ENCODE results near the gene LRIG3. TPM values are rescaled to one million over a fixed set of nuclear protein-coding genes. Genes with fewer than 3 reads are reported as not detected.

The LRIG3 gene
- total and polyA plus RNA-seq, 7 donors = 2.8 to 186 (median 58.1) TPM

GRCh38 chr12:58920961-58921861, 907 bp upstream of the LRIG3 start:
- intact Hi-C loops (cut with DNase I) = no loop called here
- 17 to 45% methylated on average over 15 of the region's 15 CpGs for WGBS, 2 donors
- TF ChIP-seq CTCF (IDR thresholded peaks at IDR 0.05) = no peak
- no peak for TF ChIP-seq EP300 (IDR thresholded peaks at IDR 0.05)
- TF ChIP-seq POLR2AphosphoS5 (IDR thresholded peaks at IDR 0.05) = no peak
- TF ChIP-seq POLR2A (IDR thresholded peaks at IDR 0.05) = no peak

DNA sequence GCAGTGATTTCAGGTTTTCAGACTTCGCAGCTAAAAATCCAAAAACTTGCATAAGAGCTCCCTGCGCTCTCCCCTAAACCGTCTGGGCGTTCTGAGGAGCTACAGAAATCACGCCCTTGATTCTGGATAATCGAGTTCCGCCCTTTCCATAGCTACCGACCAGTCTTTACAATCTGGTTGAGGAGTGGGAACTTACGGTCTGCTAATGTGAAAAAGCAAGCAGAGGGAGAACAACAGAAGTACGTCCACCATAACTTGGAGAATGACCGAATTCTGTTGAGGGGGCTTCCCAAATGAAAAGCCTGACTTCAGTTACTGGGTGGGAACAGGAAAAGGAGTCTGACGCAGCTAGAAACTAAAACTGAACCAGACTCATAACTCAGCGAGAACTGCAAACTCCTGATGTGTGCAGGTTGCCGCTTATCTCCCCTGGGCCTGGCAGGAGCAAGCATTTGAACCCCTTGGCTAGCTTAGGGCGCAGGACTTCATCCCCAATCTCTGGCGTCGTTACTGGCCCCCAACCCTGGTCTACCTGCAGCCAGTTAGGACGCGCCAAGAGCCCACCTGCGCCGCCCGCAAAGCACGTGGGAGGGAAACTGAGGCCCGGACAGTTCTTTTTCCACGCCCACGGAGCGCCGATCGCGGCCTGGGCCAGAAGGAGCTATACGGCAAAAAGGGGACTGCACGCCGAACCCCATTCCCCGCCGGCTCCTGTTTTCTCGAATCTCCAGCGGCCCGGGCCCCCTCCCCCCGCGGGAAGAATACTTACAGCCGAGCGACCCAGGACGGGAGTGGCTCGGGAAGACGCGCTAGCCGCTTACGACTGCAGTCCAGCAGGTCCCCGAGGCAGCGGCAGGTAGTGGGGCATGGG, 838 bp downstream of the LRIG3 start:
- intact Hi-C loops (cut with DNase I) = loop anchor here (2.0 to 10.0 kb wide), 5 partner anchors 37 to 678 kb away; partner anchors contain the start of gene SLC16A7
- Histone ChIP-seq H3K36me3 (no peaks in the 10 kb centered on the region), H3K4me1 (peaks cover 0 to 32% (median 25%) of the 10 kb centered on the region in 4 donors), H3K9me3 (no peaks in the 10 kb centered on the region), H3K4me3 (peak overlapping the region; percentile 74 to 92 (median 86)), H3K27me3 (no peaks in the 10 kb centered on the region), H3K27ac (peak overlapping the region; percentile 90 to 98 (median 96))
- TF ChIP-seq EP300 (IDR thresholded peaks at IDR 0.05) (no peak), CTCF (IDR thresholded peaks at IDR 0.05) (no peak), POLR2A (IDR thresholded peaks at IDR 0.05) (peak in 1 of 2 donors; percentile 20), POLR2AphosphoS5 (IDR thresholded peaks at IDR 0.05) (peak in 3 of 4 donors; percentile 52 to 61 (median 53))
- DNase-seq = peak; percentile 71
- 1 to 2% methylated on average over 50 of the region's 50 CpGs for WGBS, 2 donors

More at GRCh38 chr12:58920961-58921861, 907 bp upstream of the LRIG3 start:
- Histone ChIP-seq H3K36me3 (no peaks in the 10 kb centered on the region), H3K9me3 (no peaks in the 10 kb centered on the region), H3K27me3 (no peaks in the 10 kb centered on the region), H3K4me3 (peak overlapping the region; percentile 74 to 92 (median 86)), H3K4me1 (peaks cover 0 to 16% (median 9%) of the 10 kb centered on the region in 4 donors), H3K27ac (peak overlapping the region; percentile 90 to 98 (median 96))
- no peak for DNase-seq

- H3K27ac ChIP-seq = peak overlapping the region; percentile 90 to 98 (median 96)
- no peaks in the 10 kb centered on the region for H3K9me3 ChIP-seq
- peak overlapping the region; percentile 74 to 92 (median 86) for H3K4me3 ChIP-seq
- H3K36me3 ChIP-seq = peaks cover 0 to 7% (median 0%) of the 10 kb centered on the region in 4 donors
- H3K4me1 ChIP-seq = peaks cover 0 to 40% (median 33%) of the 10 kb centered on the region in 4 donors
- intact Hi-C loops (cut with DNase I) = loop anchor here (2.0 to 10.0 kb wide), 5 partner anchors 36 to 679 kb away; partner anchors contain the start of gene SLC16A7
- no peaks in the 10 kb centered on the region for H3K27me3 ChIP-seq
- WGBS, 2 donors = 9 to 35% methylated on average over 4 of the region's 4 CpGs
- no peak for DNase-seq
- TF ChIP-seq EP300 (IDR thresholded peaks at IDR 0.05) (no peak), CTCF (IDR thresholded peaks at IDR 0.05) (no peak), POLR2A (IDR thresholded peaks at IDR 0.05) (no peak), POLR2AphosphoS5 (IDR thresholded peaks at IDR 0.05) (no peak)
Observed at GRCh38 chr12:58918469-58918844, 1.8 kb downstream of the LRIG3 start.

DNA sequence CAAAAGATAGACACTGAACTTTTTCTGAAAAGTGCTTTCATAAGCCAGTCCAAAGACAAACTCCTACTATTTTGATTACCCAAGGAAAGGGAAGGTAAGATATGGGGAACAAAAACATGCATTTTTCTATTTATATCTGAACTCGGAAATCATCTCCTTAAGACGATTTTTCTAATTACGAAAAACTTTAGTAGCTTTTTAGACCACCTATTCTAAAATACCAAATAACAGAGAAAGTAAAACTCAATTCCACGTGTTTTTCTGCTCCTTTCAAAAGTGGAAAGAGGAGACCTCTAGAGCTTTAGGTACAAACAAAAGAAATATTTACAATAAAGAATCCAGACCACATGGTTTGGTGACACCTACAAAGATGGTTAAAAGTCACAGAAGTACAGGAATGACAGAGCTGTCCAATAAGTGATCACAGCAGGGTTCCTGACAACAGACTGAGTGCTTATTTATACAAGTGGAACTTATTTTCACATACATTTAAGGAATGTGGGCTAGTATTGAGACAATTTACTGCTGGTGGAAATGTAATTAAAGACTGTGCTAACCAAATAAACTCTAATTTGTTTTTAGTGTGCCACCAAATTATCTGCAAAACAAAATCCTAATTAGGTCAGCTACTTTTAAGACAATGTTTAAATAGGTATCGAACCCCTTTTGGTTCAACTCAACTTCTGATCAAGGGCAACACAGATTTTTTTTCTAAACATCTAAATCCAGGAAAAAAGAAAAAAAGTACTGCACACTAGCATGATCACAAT, 2.4 kb downstream of the LRIG3 start:
- H3K27me3 ChIP-seq = no peaks in the 10 kb centered on the region
- WGBS, 2 donors = 9 to 33% methylated on average over 5 of the region's 5 CpGs
- peaks cover 0 to 13% (median 0%) of the 10 kb centered on the region in 4 donors for H3K36me3 ChIP-seq
- H3K9me3 ChIP-seq = no peaks in the 10 kb centered on the region
- peaks cover 0 to 45% (median 35%) of the 10 kb centered on the region in 4 donors for H3K4me1 ChIP-seq
- intact Hi-C loops (cut with DNase I) = loop anchor here (2.0 to 10.0 kb wide), 5 partner anchors 36 to 679 kb away; partner anchors contain the start of gene SLC16A7
- peak overlapping the region; percentile 74 to 92 (median 86) for H3K4me3 ChIP-seq
- peak overlapping the region; percentile 90 to 98 (median 96) for H3K27ac ChIP-seq
- TF ChIP-seq EP300 (IDR thresholded peaks at IDR 0.05) (no peak), POLR2AphosphoS5 (IDR thresholded peaks at IDR 0.05) (peak in 1 of 4 donors; percentile 17)
- no peak for DNase-seq

Data from sigmoid colon (tissue), 7 donors.